Right lobe of liver (tissue), 4 donors: ENCODE measurements around the gene CAMKK2.

Experiments used
- CTCF ChIP-seq, 4 donors: fragments of 200-600 bp in 3 of 4; fragments of 450-650 bp in 1 of 4; IDR thresholded peaks; one replicate each; pipeline versions ENCODE4 v1.5.1 to v1.8.0; 2016 to 2022; ENCODE audit warnings: antibody characterized with exemption in 4 of 4, mild to moderate bottlenecking in 2 of 4
- POLR2A ChIP-seq: fragments of 450-650 bp; IDR thresholded peaks from one replicate; pipeline ENCODE4 v1.6.1; 2017; ENCODE audit warnings: antibody characterized with exemption, mild to moderate bottlenecking
- donor health status: DM: no; HTN: no; CAD: no.
- donor health status: DM: no; HTN: no; CAD: no.
- donor health status: DM: no; HTN: yes; CAD: no.

GRCh38 chr12:121189131-121189530, 107.4 kb downstream of the CAMKK2 start:
- TF ChIP-seq CTCF (IDR thresholded peaks at IDR 0.05), result no peak
- TF ChIP-seq POLR2A, result no peak
